Activated CD8-positive, alpha-beta memory T cell treated with anti-CD3 and anti-CD28 coated beads, Interleukin-2, amount 50 U/mL, for 4 hours (primary cell): ENCODE results near the gene RCOR1.
"Not testable (repeated sequence)": the region's sequence is repeated elsewhere in the genome, so short reads cannot be mapped to it uniquely, and the experiment has no call there.

Source experiments
- DNase-seq: peaks from one replicate; pipeline ENCODE4 v3.0.0-alpha.2; 2020

The RCOR1 gene

GRCh38 chr14:102591944-102592762 is at the start of gene RCOR1:
TSS of gene RCOR1 (plus strand) at chr14:102592649. CDS start at chr14:102592887, 238 bp downstream.
- peak; percentile 98 for DNase-seq

- DNase-seq: no peak
Observed at GRCh38 chr14:102544046-102544746, 48.3 kb upstream of the RCOR1 start.

- no peak for DNase-seq
Observed at GRCh38 chr14:102544747-102545460, 47.5 kb upstream of the RCOR1 start.

- no peak for DNase-seq
Observed at GRCh38 chr14:102545461-102546265, 46.8 kb upstream of the RCOR1 start.

- DNase-seq: no peak
Observed at GRCh38 chr14:102548616-102549240, 43.7 kb upstream of the RCOR1 start.

GRCh38 chr14:102550927-102551401 is 41.5 kb upstream of the RCOR1 start:
- not testable (repeated sequence) for DNase-seq

GRCh38 chr14:102551995-102552705 is 40.3 kb upstream of the RCOR1 start:
- DNase-seq: no peak

- DNase-seq: peak; percentile 64
Observed at GRCh38 chr14:102554821-102555819, 37.3 kb upstream of the RCOR1 start.

- no peak for DNase-seq
Observed at GRCh38 chr14:102556098-102556677, 36.3 kb upstream of the RCOR1 start.

- DNase-seq: no peak
Observed at GRCh38 chr14:102557434-102558226, 34.8 kb upstream of the RCOR1 start.

GRCh38 chr14:102558556-102558955 is 33.9 kb upstream of the RCOR1 start:
- DNase-seq: no peak

- no peak for DNase-seq
Observed at GRCh38 chr14:102560458-102561261, 31.8 kb upstream of the RCOR1 start.

- no peak for DNase-seq
Observed at GRCh38 chr14:102565331-102565887, 27.0 kb upstream of the RCOR1 start.

GRCh38 chr14:102565959-102566358 is 26.5 kb upstream of the RCOR1 start:
- DNase-seq: no peak

- peak; percentile 39 for DNase-seq
Observed at GRCh38 chr14:102568115-102568614, 24.3 kb upstream of the RCOR1 start.

- DNase-seq: no peak
Observed at GRCh38 chr14:102570334-102570995, 22.0 kb upstream of the RCOR1 start.

- no peak for DNase-seq
Observed at GRCh38 chr14:102571043-102571442, 21.4 kb upstream of the RCOR1 start.
